ENCODE results near the gene C6orf120. TPM values are rescaled to one million over a fixed set of nuclear protein-coding genes. Genes with fewer than 3 reads are reported as not detected.

The C6orf120 gene
- total and polyA plus RNA-seq, 9 of the 15 experiments (the other 6 are each of a cell fraction or from before 2014, with no cell fraction given): 7.7 to 44.9 (median 34.8) TPM

DNA sequence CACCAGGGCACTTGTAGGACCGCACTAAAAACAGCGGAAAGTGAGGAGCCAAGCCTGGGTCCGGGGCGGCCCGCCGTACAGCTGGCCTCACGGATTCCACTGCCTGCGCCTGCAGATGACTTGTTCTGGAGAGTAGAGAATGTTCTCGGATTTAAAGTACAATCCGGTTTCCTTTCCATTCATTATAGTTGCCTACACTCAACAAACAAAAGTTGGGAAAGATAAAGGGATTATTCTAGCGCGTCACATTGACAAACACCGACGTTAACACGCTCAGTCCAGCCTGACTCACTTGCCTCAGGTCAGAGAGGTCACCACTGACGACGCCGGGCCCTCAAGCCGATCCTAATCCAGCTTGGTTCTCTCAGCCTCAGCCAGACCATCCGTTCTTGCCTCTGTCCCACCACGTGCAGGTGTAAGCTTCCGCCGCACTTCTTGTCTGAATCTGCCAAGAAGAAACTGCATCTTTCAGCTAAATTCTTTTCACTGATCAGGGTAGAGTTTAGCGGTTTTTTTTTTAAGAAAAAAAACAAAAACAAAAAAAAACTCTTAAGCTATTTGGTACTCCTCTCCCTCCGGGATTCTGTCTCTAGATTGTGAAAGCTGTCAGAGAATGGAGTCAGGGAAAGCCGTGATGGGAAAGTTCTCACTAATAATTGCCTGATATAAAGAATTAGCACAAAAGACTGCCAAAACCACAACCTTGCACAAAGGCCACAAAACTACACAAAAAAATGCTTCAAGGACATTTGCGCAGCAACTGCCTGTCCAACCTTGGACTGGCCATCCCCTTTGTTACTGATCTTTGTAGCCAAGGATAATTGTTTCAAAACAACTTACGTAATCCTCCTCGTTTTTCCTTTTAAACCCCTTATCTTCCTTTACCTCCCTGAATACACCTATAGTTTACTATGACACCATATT, 23.5 kb downstream of the C6orf120 start (continued):
- TF ChIP-seq CXXC5 (CRISPR knock-in tag; IDR thresholded peaks at IDR 0.05) (peak; percentile 76), DIDO1 (tag; IDR thresholded peaks at IDR 0.05; ENCODE audit: low read depth) (no peak), ETV1 (tag; conservative IDR thresholded peaks at IDR 0.05; ENCODE audit: low read depth) (no peak), KDM5B (IDR thresholded peaks at IDR 0.05; ENCODE audit: insufficient replicate concordance, low read depth, low read length) (peak; percentile 14), JUNB (CRISPR knock-in tag; conservative IDR thresholded peaks at IDR 0.05) (no peak), ZNF324 (CRISPR knock-in tag; IDR thresholded peaks at IDR 0.05) (no peak), NR2C1 (IDR thresholded peaks at IDR 0.05) (peak; percentile 49; the same call in 1 of the 2 replicates), NR2C1 (tag; IDR thresholded peaks at IDR 0.05) (peak; percentile 75; the same call in 1 of the 2 replicates), KHSRP (IDR thresholded peaks at IDR 0.05) (no peak), EHMT2 (IDR thresholded peaks at IDR 0.05) (peak; percentile 34; the same call in 1 of the 2 replicates), ZNF830 (CRISPR knock-in tag; IDR thresholded peaks at IDR 0.05) (no peak), ZNF318 (IDR thresholded peaks at IDR 0.05; ENCODE audit: borderline replicate concordance in 1 of 2, low read depth in 1 of 2) (no peak), PYGO2 (tag; IDR thresholded peaks at IDR 0.05) (no peak), ZNF75A (CRISPR knock-in tag; IDR thresholded peaks at IDR 0.05) (no peak)
- TF ChIP-seq, protein P1, sequence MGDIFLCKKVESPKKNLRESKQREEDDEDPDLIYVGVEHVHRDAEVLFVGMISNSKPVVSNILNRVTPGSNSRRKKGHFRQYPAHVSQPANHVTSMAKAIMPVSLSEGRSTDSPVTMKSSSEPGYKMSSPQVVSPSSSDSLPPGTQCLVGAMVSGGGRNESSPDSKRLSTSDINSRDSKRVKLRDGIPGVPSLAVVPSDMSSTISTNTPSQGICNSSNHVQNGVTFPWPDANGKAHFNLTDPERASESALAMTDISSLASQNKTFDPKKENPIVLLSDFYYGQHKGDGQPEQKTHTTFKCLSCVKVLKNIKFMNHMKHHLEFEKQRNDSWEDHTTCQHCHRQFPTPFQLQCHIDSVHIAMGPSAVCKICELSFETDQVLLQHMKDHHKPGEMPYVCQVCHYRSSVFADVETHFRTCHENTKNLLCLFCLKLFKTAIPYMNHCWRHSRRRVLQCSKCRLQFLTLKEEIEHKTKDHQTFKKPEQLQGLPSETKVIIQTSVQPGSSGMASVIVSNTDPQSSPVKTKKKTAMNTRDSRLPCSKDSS (IDR thresholded peaks at IDR 0.05; ENCODE audit: low read depth, partially characterized antibody): no peak
- TF ChIP-seq, protein P2, sequence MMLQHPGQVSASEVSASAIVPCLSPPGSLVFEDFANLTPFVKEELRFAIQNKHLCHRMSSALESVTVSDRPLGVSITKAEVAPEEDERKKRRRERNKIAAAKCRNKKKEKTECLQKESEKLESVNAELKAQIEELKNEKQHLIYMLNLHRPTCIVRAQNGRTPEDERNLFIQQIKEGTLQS (IDR thresholded peaks at IDR 0.05): peak; percentile 69; the same call in 1 of the 2 replicates
- TF ChIP-seq, protein P2 (CRISPR knock-in tag; conservative IDR thresholded peaks at IDR 0.05): no peak

Measured in K562 (cell line).